ENCODE data around the gene SCAMP1.
A peak's percentile ranks its signal among the peaks of the same experiment; 100 is the strongest.

SCAMP1 gene

DNA sequence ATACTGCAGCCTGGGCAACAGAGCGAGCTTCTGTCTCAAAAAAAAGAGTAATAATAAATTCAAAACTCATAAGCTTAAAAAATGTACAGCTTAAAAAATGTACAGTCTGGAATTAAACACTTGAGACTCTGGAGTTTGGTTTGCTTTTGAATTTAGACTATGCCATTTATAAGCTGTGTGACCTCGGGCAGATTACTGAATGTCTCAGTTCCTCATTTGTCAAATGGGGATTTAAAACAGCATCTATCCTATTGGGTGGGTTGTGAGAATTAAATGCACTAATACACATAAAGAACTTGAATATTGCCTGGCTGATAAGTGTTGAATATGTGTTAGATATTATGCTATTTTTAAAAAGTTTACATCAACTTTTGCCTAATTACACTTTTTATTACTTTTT is 98.4 kb downstream of the SCAMP1 start:
- Histone ChIP-seq H3K4me3 (replicated peaks; ENCODE audit: insufficient read depth, low read length) (no peak overlapping the region), H3K27me3 (ENCODE audit: insufficient read depth, poor library complexity, severe bottlenecking) (no peaks in the 10 kb centered on the region), H3K27ac (replicated peaks) (no peak overlapping the region)
- TF ChIP-seq POLR2AphosphoS5 (IDR thresholded peaks at IDR 0.05; ENCODE audit: low read depth) (no peak), SPI1 (IDR thresholded peaks at IDR 0.05; ENCODE audit: borderline replicate concordance, low read depth) (no peak), GABPA (IDR thresholded peaks at IDR 0.05; ENCODE audit: low read depth) (no peak)
- TF ChIP-seq, protein P1, sequence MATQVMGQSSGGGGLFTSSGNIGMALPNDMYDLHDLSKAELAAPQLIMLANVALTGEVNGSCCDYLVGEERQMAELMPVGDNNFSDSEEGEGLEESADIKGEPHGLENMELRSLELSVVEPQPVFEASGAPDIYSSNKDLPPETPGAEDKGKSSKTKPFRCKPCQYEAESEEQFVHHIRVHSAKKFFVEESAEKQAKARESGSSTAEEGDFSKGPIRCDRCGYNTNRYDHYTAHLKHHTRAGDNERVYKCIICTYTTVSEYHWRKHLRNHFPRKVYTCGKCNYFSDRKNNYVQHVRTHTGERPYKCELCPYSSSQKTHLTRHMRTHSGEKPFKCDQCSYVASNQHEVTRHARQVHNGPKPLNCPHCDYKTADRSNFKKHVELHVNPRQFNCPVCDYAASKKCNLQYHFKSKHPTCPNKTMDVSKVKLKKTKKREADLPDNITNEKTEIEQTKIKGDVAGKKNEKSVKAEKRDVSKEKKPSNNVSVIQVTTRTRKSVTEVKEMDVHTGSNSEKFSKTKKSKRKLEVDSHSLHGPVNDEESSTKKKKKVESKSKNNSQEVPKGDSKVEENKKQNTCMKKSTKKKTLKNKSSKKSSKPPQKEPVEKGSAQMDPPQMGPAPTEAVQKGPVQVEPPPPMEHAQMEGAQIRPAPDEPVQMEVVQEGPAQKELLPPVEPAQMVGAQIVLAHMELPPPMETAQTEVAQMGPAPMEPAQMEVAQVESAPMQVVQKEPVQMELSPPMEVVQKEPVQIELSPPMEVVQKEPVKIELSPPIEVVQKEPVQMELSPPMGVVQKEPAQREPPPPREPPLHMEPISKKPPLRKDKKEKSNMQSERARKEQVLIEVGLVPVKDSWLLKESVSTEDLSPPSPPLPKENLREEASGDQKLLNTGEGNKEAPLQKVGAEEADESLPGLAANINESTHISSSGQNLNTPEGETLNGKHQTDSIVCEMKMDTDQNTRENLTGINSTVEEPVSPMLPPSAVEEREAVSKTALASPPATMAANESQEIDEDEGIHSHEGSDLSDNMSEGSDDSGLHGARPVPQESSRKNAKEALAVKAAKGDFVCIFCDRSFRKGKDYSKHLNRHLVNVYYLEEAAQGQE (IDR thresholded peaks at IDR 0.05; ENCODE audit: insufficient replicate concordance, low read depth), result no peak
- TF ChIP-seq, protein P2, sequence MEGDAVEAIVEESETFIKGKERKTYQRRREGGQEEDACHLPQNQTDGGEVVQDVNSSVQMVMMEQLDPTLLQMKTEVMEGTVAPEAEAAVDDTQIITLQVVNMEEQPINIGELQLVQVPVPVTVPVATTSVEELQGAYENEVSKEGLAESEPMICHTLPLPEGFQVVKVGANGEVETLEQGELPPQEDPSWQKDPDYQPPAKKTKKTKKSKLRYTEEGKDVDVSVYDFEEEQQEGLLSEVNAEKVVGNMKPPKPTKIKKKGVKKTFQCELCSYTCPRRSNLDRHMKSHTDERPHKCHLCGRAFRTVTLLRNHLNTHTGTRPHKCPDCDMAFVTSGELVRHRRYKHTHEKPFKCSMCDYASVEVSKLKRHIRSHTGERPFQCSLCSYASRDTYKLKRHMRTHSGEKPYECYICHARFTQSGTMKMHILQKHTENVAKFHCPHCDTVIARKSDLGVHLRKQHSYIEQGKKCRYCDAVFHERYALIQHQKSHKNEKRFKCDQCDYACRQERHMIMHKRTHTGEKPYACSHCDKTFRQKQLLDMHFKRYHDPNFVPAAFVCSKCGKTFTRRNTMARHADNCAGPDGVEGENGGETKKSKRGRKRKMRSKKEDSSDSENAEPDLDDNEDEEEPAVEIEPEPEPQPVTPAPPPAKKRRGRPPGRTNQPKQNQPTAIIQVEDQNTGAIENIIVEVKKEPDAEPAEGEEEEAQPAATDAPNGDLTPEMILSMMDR (IDR thresholded peaks at IDR 0.05; ENCODE audit: insufficient read depth, low read length), result no peak
- DNase-seq (ENCODE audit: low read depth in 1 of 2, low spot score in 1 of 2), result no peak

DNA sequence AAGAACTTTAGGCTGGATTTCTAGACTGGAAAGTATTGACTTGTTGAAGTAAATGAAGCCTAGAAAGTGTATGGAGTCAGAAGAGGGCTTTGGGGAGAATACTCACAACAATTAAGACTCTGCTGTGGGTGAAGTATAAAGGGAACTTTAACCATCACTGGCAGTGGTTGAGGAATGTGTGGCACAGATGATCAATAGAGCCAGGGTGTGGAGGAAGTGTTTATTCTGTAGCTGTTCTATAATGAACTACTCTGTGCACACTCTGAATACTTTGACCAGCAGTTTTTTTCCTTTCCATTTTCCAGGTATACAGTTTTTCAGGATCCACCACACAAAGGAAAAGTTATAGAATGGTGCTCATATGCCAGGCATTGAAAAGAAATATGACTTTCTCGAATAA is 106.7 kb downstream of the SCAMP1 start:
- Histone ChIP-seq H3K27me3 (ENCODE audit: insufficient read depth, poor library complexity, severe bottlenecking) (no peaks in the 10 kb centered on the region), H3K27ac (replicated peaks) (no peak overlapping the region), H3K4me3 (replicated peaks; ENCODE audit: insufficient read depth, low read length) (no peak overlapping the region)
- no peak for DNase-seq (ENCODE audit: low read depth in 1 of 2, low spot score in 1 of 2)
- TF ChIP-seq SPI1 (IDR thresholded peaks at IDR 0.05; ENCODE audit: borderline replicate concordance, low read depth) (no peak), GABPA (IDR thresholded peaks at IDR 0.05; ENCODE audit: low read depth) (no peak), POLR2AphosphoS5 (IDR thresholded peaks at IDR 0.05; ENCODE audit: low read depth) (no peak)
- TF ChIP-seq, protein P1 (IDR thresholded peaks at IDR 0.05; ENCODE audit: insufficient replicate concordance, low read depth), result no peak
- TF ChIP-seq, protein P2 (IDR thresholded peaks at IDR 0.05; ENCODE audit: insufficient read depth, low read length), result no peak

DNA sequence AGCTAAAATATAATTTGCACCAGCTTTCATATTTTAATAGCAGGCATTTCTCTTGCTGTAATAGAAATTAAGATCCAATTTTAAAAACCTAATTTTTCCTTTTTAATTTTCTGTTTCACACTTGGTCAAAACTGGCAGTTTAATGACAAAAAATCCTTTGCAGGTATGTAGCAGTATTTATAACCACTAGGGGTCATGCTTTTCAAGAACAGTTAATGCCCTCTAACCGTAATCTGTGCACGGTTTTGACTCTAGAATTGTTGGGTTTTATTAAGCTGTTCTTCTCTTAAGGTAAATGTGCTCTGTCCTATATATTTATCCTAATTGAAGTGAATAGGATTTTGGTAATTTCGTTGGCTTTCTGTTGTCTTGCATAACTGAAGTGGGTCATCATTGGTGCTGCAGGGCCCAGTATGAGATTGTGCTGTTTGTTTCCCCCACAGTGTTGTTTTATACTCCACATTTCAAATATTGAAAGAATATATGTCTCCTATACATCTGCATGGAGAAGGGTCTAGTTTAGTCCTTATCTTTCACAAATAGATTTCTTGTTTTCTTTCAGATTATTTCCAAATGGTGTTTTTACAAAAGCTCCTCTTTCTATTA is 107.4 kb downstream of the SCAMP1 start:
- DNase-seq (ENCODE audit: low read depth in 1 of 2, low spot score in 1 of 2), result no peak
- no peak for TF ChIP-seq SPI1 (IDR thresholded peaks at IDR 0.05; ENCODE audit: borderline replicate concordance, low read depth)
- TF ChIP-seq, protein P2 (IDR thresholded peaks at IDR 0.05; ENCODE audit: insufficient read depth, low read length), result peak; percentile 10
- no peak overlapping the region for H3K4me3 ChIP-seq (replicated peaks; ENCODE audit: insufficient read depth, low read length)
- H3K27me3 ChIP-seq (ENCODE audit: insufficient read depth, poor library complexity, severe bottlenecking), result no peaks in the 10 kb centered on the region
- no peak overlapping the region for H3K27ac ChIP-seq (replicated peaks)

DNA sequence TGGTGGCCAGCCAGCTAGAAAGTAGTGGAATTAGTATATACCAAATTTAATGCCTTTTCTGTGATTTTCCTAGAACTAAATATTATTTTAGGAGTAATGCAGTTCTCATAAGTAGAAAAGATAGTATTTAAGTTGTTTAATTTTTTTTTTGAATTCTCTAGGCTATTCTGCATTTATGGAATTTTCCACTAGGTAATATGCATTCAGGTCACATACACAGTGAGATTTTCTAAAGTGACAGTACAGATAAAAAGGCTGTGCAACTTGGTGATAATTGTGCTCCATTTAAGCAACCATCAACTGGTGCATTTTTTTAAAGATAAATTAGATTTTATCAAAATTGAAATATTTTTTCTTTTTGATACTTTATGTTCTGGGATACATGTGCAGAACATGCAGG is 111.5 kb downstream of the SCAMP1 start:
- Histone ChIP-seq H3K27ac (replicated peaks) (no peak overlapping the region), H3K4me3 (replicated peaks; ENCODE audit: insufficient read depth, low read length) (no peak overlapping the region), H3K27me3 (ENCODE audit: insufficient read depth, poor library complexity, severe bottlenecking) (no peaks in the 10 kb centered on the region)
- no peak for DNase-seq (ENCODE audit: low read depth in 1 of 2, low spot score in 1 of 2)
- no peak for TF ChIP-seq GABPA (IDR thresholded peaks at IDR 0.05; ENCODE audit: low read depth)
- TF ChIP-seq POLR2AphosphoS5 (IDR thresholded peaks at IDR 0.05; ENCODE audit: low read depth), result no peak
- TF ChIP-seq SPI1 (IDR thresholded peaks at IDR 0.05; ENCODE audit: borderline replicate concordance, low read depth), result no peak
- TF ChIP-seq, protein P1 (IDR thresholded peaks at IDR 0.05; ENCODE audit: insufficient replicate concordance, low read depth), result no peak
